SH-SY5Y (cell line): ENCODE measurements around the gene FIG4.

ENCODE experiments used
- GATA2 ChIP-seq: IDR thresholded peaks from 2 replicates; pipeline ENCODE4 v1.6.1; 2011; ENCODE audit warnings: mild to moderate bottlenecking, low read depth, low read length
- GATA3 ChIP-seq: IDR thresholded peaks from 2 replicates; pipeline ENCODE4 v1.6.1; 2011; ENCODE audit warnings: low read depth, mild to moderate bottlenecking, low read length, moderate library complexity

DNA sequence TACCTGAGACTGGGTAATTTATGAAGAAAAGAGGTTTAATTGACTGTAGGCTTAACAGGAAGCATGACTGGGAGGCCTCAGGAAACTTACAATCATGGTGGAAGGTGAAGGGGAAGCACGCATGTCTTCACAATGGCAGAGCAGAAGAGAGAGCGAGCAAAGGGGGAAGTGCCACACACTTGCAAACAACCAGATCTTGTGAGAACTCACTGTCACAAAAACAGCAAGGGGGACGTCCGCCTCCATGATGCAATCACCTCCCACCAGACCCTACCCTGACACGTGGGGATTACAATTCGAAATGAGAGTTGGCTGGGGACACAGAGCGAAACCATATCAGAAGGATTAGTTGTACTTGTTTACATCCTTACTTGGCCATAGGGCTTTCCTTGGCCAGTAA lies 49.7 kb downstream of the FIG4 start:
- TF ChIP-seq GATA2, result no peak
- no peak for TF ChIP-seq GATA3
